Caco-2 (cell line): Measurements from ENCODE around the gene SPTSSB. TPM values are rescaled to one million over a fixed set of nuclear protein-coding genes. Genes with fewer than 3 reads are reported as not detected.

Experiments
- BruUV-seq: library from RNA; stranded (reverse); fragments of 400-500 nt; replicated peaks from 2 replicates; lab custom pipeline; 2021; lab: Mats Ljungman, UMichigan
- CTCF ChIA-PET: fragments of 300-600 bp; sonication (Branson Sonifier 250); formaldehyde crosslinking; loops from one replicate; lab custom pipeline; 2022; ENCODE audit warnings: antibody characterized with exemption; lab: Charles Lee
- POLR2A ChIA-PET: fragments of 300-600 bp; sonication (Branson Sonifier 250); formaldehyde crosslinking; loops from one replicate; lab custom pipeline; 2022; ENCODE audit warnings: antibody characterized with exemption; lab: Charles Lee
- DNase-seq, 2 experiments: peaks; one replicate each; pipeline versions ENCODE4 v3.0.0 to v3.0.0-alpha.2; 2020 to 2022
- H3K27me3 ChIP-seq: replicated peaks from 2 replicates; pipeline ENCODE4 v1.6.0; 2011; ENCODE audit warnings: low read length; ENCODE audit not compliant: control insufficient read depth, insufficient read depth
- H3K36me3 ChIP-seq: 2 replicates; pipeline ENCODE4 v1.5.1; 2011; ENCODE audit warnings: low read length; ENCODE audit not compliant: control insufficient read depth, insufficient read depth
- H3K4me1 ChIP-seq: fragments of 250-450 bp; sonication (Bioruptor Pico); 2 replicates; pipeline ENCODE4 v1.5.1; 2020; ENCODE audit warnings: mild to moderate bottlenecking
- H3K4me3 ChIP-seq: 2 replicates; pipeline ENCODE4 v1.5.1; 2011; ENCODE audit warnings: low read depth, mild to moderate bottlenecking, control low read depth, low read length
- H3K9me3 ChIP-seq: fragments of 250-450 bp; sonication (Bioruptor Pico); 2 replicates; pipeline ENCODE4 v1.5.1; 2020; ENCODE audit warnings: mild to moderate bottlenecking, moderate library complexity
- H3K27ac Mint-ChIP-seq: one replicate; pipeline ENCODE4 v1.8.0; 2022; ENCODE audit warnings: mixed read lengths; ENCODE audit not compliant: unreplicated experiment
- H3K27me3 Mint-ChIP-seq: one replicate; pipeline ENCODE4 v1.8.0; 2022; ENCODE audit warnings: mixed read lengths; ENCODE audit not compliant: insufficient read depth, unreplicated experiment
- H3K36me3 Mint-ChIP-seq: one replicate; pipeline ENCODE4 v1.8.0; 2022; ENCODE audit warnings: mild to moderate bottlenecking, mixed read lengths; ENCODE audit not compliant: insufficient read depth, unreplicated experiment
- H3K4me1 Mint-ChIP-seq: one replicate; pipeline ENCODE4 v1.8.0; 2022; ENCODE audit warnings: low read depth, mixed read lengths; ENCODE audit not compliant: unreplicated experiment
- H3K4me3 Mint-ChIP-seq: one replicate; pipeline ENCODE4 v1.8.0; 2022; ENCODE audit warnings: mild to moderate bottlenecking, moderate library complexity, mixed read lengths; ENCODE audit not compliant: unreplicated experiment
- H3K9me3 Mint-ChIP-seq: one replicate; pipeline ENCODE4 v1.8.0; 2022; ENCODE audit warnings: mixed read lengths; ENCODE audit not compliant: unreplicated experiment
- intact Hi-C: fragments of 100-400 bp; cut with micrococcal nuclease; formaldehyde crosslinking; loops from one replicate; pipeline ENCODE4 v1.10.0; 2022; ENCODE audit not compliant: unreplicated experiment
- total RNA-seq: library from RNA; stranded (reverse); gene quantifications from 2 replicates; pipeline ENCODE4 v1.2.3, GENCODE V29; 2022
- TF ChIP-seq, protein P1 (sequence below), 2 experiments: fragments of 200-600 bp in 1 of 2; IDR thresholded peaks; 1 replicate in 1 of 2; 2 replicates in 1 of 2; pipeline versions ENCODE4 v1.5.1 to v1.8.0; 2011 to 2022; ENCODE audit warnings: antibody characterized with exemption in 1 of 2, control low read depth in 1 of 2, inconsistent platforms in 1 of 2, low read depth in 1 of 2, low read length in 1 of 2, mild to moderate bottlenecking in 1 of 2, moderate library complexity in 1 of 2; ENCODE audit not compliant: insufficient read depth in 1 of 2, severe bottlenecking in 1 of 2, unreplicated experiment in 1 of 2

The SPTSSB gene
- total RNA-seq, 1 experiment from 2014 or later: 51.6 TPM

DNA sequence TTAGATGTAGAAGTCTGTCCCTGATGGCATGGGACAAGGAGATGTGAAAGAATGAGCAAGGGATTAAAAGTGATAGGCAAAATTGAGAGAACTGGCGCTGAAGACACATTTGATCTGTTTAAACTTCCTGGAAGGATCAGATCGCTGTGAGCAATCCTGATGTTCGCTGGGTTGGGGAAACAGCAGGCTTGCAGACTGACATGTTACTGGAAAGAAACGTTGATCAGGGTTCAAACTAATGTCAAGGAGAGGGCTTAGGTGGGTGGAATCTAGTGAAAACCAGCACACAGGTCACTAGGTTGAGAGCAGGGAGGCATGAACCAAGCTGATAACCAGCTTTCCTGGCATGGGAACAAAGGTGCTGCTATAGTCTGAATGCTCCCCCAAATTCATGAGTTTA lies 34.5 kb upstream of the SPTSSB start:
- Histone ChIP-seq H3K27me3 (no peaks in the 10 kb centered on the region), H3K9me3 (no peaks in the 10 kb centered on the region; the same call in none of the 2 replicates), H3K4me3 (no peak overlapping the region), H3K4me1 (peaks cover 53% of the 10 kb centered on the region), H3K36me3 (no peaks in the 10 kb centered on the region)
- H3K36me3 Mint-ChIP-seq: peaks cover 5% of the 10 kb centered on the region
- H3K4me1 Mint-ChIP-seq: peaks cover 22% of the 10 kb centered on the region
- peak overlapping the region; percentile 5 for H3K4me3 Mint-ChIP-seq
- no peak for DNase-seq
- ChIA-PET CTCF (no interaction called here), POLR2A (interaction anchor here (1.2 kb wide), 1 partner anchor 11 kb away, joined by 4 read pairs; no protein-coding TSS in a partner anchor)
- no peaks in the 10 kb centered on the region for H3K27me3 Mint-ChIP-seq
- BruUV-seq: no TSS peak
- H3K9me3 Mint-ChIP-seq: no peaks in the 10 kb centered on the region
- H3K27ac Mint-ChIP-seq: peak overlapping the region; percentile 56
- TF ChIP-seq, protein P1, sequence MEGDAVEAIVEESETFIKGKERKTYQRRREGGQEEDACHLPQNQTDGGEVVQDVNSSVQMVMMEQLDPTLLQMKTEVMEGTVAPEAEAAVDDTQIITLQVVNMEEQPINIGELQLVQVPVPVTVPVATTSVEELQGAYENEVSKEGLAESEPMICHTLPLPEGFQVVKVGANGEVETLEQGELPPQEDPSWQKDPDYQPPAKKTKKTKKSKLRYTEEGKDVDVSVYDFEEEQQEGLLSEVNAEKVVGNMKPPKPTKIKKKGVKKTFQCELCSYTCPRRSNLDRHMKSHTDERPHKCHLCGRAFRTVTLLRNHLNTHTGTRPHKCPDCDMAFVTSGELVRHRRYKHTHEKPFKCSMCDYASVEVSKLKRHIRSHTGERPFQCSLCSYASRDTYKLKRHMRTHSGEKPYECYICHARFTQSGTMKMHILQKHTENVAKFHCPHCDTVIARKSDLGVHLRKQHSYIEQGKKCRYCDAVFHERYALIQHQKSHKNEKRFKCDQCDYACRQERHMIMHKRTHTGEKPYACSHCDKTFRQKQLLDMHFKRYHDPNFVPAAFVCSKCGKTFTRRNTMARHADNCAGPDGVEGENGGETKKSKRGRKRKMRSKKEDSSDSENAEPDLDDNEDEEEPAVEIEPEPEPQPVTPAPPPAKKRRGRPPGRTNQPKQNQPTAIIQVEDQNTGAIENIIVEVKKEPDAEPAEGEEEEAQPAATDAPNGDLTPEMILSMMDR (IDR thresholded peaks at IDR 0.05; ENCODE audit: insufficient read depth in 1 of 2, low read depth in 1 of 2, low read length in 1 of 2, severe bottlenecking in 1 of 2, unreplicated experiment in 1 of 2): no peak
- intact Hi-C loops: no loop called here

DNA sequence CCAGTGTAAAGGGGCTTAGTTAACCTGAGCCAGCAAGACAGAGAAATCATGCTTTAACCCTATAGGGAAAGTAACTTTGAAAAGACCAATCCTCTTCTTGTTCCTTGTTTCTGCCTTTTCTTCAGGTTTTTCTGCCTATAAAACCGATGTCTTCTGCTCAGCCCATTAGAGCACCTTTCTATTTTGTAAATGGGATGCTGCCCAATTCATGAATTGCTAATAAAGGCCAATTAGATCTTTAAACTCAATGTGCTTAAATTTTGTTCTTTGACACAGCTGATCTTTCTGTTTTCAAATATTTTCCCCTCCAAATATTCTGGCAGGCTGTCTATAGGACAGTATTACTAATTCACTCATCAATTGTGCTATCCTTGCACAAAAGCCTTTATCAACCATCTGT lies 33.8 kb upstream of the SPTSSB start:
- Histone ChIP-seq H3K36me3 (no peaks in the 10 kb centered on the region), H3K4me1 (peaks cover 49% of the 10 kb centered on the region), H3K27me3 (no peaks in the 10 kb centered on the region), H3K4me3 (no peak overlapping the region), H3K9me3 (no peaks in the 10 kb centered on the region; the same call in none of the 2 replicates)
- Mint-ChIP-seq H3K27ac (no peak overlapping the region), H3K27me3 (no peaks in the 10 kb centered on the region), H3K4me1 (peaks cover 27% of the 10 kb centered on the region), H3K4me3 (no peak overlapping the region), H3K9me3 (no peaks in the 10 kb centered on the region), H3K36me3 (peaks cover 4% of the 10 kb centered on the region)
- intact Hi-C loops: no loop called here
- DNase-seq: no peak
- ChIA-PET POLR2A (no interaction called here), CTCF (no interaction called here)
- BruUV-seq: no TSS peak
- TF ChIP-seq, protein P1 (IDR thresholded peaks at IDR 0.05; ENCODE audit: insufficient read depth in 1 of 2, low read depth in 1 of 2, low read length in 1 of 2, severe bottlenecking in 1 of 2, unreplicated experiment in 1 of 2): no peak

DNA sequence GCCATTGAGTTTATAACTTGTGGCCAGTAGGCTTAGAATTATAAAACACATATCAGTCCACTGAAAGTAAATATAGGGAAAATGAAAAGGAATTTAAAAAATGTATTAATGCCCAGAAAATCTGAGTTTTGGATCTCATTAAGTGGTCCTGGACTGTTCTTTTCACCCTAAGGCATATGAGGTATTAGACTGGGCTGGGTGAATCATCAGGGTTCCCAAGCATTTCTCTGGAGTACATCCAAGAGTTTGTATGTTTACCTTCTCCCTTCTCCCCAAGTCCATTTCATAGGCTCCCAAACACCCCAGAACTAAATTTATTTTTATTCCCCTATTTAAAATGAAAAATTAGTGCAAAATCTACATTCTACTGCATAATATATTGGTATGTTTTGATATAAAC lies 31.9 kb upstream of the SPTSSB start:
- CTCF ChIA-PET: interaction anchor here (0.6 kb wide), 1 partner anchor 16 kb away, joined by 4 read pairs; no protein-coding TSS in a partner anchor

More for the DNA sequence above, 31.9 kb upstream of the SPTSSB start:
- Histone ChIP-seq H3K27me3 (no peaks in the 10 kb centered on the region), H3K4me3 (no peak overlapping the region), H3K9me3 (no peaks in the 10 kb centered on the region; the same call in none of the 2 replicates), H3K4me1 (peaks cover 31% of the 10 kb centered on the region), H3K36me3 (no peaks in the 10 kb centered on the region)
- H3K27me3 Mint-ChIP-seq: no peaks in the 10 kb centered on the region
- intact Hi-C loops: no loop called here
- H3K27ac Mint-ChIP-seq: no peak overlapping the region
- no peak overlapping the region for H3K4me3 Mint-ChIP-seq
- BruUV-seq: no TSS peak
- H3K36me3 Mint-ChIP-seq: no peaks in the 10 kb centered on the region
- TF ChIP-seq, protein P1 (IDR thresholded peaks at IDR 0.05; ENCODE audit: insufficient read depth in 1 of 2, low read depth in 1 of 2, low read length in 1 of 2, severe bottlenecking in 1 of 2, unreplicated experiment in 1 of 2): no peak
- peaks cover 23% of the 10 kb centered on the region for H3K4me1 Mint-ChIP-seq
- POLR2A ChIA-PET: no interaction called here
- no peaks in the 10 kb centered on the region for H3K9me3 Mint-ChIP-seq
- no peak for DNase-seq
